Measurements from ENCODE around the gene DTX1. TPM values are rescaled to one million over a fixed set of nuclear protein-coding genes. Genes with fewer than 3 reads are reported as not detected.

DTX1 gene
- total and polyA plus RNA-seq, 2 donors (not counting 1 experiment from before 2014, with no cell fraction given), result 47.0 to 49.5 TPM

DNA sequence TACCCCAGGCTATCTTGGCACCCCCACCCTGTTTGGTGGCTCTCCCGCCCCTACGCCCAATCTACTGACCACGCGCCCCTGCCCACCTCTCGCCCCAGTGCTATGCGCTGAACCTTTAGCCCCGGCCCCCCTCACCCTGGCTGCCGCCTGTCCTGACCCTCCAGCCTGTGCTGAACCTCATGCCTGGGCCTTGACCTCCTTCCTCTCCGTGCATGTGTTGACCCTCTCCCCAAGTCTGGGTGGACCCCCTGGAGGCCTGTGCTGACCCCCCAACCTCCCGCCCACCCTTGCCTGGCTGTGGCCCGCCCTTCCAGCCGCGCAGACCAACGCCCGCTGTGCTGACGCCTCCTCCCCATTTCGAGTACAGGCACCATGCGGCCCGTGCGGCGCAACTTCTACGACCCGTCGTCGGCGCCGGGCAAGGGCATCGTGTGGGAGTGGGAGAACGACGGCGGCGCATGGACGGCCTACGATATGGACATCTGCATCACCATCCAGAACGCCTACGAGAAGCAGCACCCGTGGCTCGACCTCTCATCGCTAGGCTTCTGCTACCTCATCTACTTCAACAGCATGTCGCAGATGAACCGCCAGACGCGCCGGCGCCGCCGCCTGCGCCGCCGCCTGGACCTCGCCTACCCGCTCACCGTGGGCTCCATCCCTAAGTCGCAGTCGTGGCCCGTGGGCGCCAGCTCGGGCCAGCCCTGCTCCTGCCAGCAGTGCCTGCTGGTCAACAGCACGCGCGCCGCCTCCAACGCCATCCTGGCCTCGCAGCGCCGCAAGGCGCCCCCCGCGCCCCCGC, 20.7 kb downstream of the DTX1 start:
- WGBS (ENCODE audit: insufficient coverage), result 23% methylated on average over 70 of the region's 70 CpGs
- Histone ChIP-seq H3K4me3 (ENCODE audit: control extremely low read depth in 1 of 5, extremely low read depth in 1 of 5, insufficient read depth in 1 of 5, low read depth in 2 of 5, low read length in 4 of 5) (peak overlapping the region in 3 of 5 experiments; percentile 23 to 36 (median 28)), H3K27ac (ENCODE audit: low read length in 2 of 2) (peak overlapping the region; percentile 11 to 92), H2AFZ (ENCODE audit: insufficient read depth, low read depth, low read length, poor library complexity, severe bottlenecking) (peak overlapping the region; percentile 55), H3K9me3 (ENCODE audit: control extremely low read depth in 1 of 3, control insufficient read depth in 2 of 3, insufficient read depth in 1 of 3, low read length in 2 of 3) (no peaks in the 10 kb centered on the region), H3K9ac (ENCODE audit: low read length) (no peak overlapping the region), H3K4me2 (replicated peaks; ENCODE audit: low read depth, low read length, poor library complexity, severe bottlenecking) (peak overlapping the region; percentile 69), H3K4me1 (ENCODE audit: control insufficient read depth in 2 of 2, insufficient read depth in 2 of 2, low read length in 2 of 2) (peaks cover 95 to 96% of the 10 kb centered on the region in 2 donors), H3K27me3 (replicated peaks in 1 of 4; ENCODE audit: control extremely low read depth in 1 of 4, control insufficient read depth in 3 of 4, insufficient read depth in 4 of 4, low read length in 3 of 4) (no peaks in the 10 kb centered on the region), H3K79me2 (ENCODE audit: control insufficient read depth, insufficient read depth, low read length) (peaks cover 85% of the 10 kb centered on the region), H3K36me3 (replicated peaks in 1 of 2; ENCODE audit: control extremely low read depth in 1 of 2, control insufficient read depth in 1 of 2, extremely low read depth in 1 of 2, insufficient read depth in 2 of 2, low read length in 1 of 2) (peaks cover 0 to 13% of the 10 kb centered on the region in 2 experiments), H4K20me1 (ENCODE audit: control insufficient read depth, insufficient read depth, low read length, poor library complexity, severe bottlenecking) (no peaks in the 10 kb centered on the region)
- H3K9me3 Mint-ChIP-seq (ENCODE audit: insufficient read depth), result no peaks in the 10 kb centered on the region
- H3K27me3 Mint-ChIP-seq, result no peaks in the 10 kb centered on the region
- DNase-seq (peak; percentile 72), ATAC-seq (ENCODE audit: low read depth) (no peak)
- H3K27ac Mint-ChIP-seq, result peak overlapping the region; percentile 85
- TF ChIP-seq, protein P1, sequence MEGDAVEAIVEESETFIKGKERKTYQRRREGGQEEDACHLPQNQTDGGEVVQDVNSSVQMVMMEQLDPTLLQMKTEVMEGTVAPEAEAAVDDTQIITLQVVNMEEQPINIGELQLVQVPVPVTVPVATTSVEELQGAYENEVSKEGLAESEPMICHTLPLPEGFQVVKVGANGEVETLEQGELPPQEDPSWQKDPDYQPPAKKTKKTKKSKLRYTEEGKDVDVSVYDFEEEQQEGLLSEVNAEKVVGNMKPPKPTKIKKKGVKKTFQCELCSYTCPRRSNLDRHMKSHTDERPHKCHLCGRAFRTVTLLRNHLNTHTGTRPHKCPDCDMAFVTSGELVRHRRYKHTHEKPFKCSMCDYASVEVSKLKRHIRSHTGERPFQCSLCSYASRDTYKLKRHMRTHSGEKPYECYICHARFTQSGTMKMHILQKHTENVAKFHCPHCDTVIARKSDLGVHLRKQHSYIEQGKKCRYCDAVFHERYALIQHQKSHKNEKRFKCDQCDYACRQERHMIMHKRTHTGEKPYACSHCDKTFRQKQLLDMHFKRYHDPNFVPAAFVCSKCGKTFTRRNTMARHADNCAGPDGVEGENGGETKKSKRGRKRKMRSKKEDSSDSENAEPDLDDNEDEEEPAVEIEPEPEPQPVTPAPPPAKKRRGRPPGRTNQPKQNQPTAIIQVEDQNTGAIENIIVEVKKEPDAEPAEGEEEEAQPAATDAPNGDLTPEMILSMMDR (IDR thresholded peaks at IDR 0.05), result no peak
- no peak for TF ChIP-seq EZH2 (IDR thresholded peaks at IDR 0.05; ENCODE audit: borderline replicate concordance, insufficient read depth, low read depth, low read length, poor library complexity, severe bottlenecking)
- H3K4me1 Mint-ChIP-seq, result peaks cover 88% of the 10 kb centered on the region
- peak overlapping the region; percentile 76 for H3K4me3 Mint-ChIP-seq
- POLR2A ChIA-PET, result no interaction called here
- CTCF ChIA-PET, result no interaction called here
- intact Hi-C loops (cut with micrococcal nuclease), result loop anchor here (5.0 kb wide), 3 partner anchors 95 to 145 kb away; partner anchors contain the start of genes OAS2 and TPCN1

- H3K27ac Mint-ChIP-seq, result peak overlapping the region; percentile 76
- peak overlapping the region; percentile 55 for H2AFZ ChIP-seq (ENCODE audit: insufficient read depth, low read depth, low read length, poor library complexity, severe bottlenecking)
- POLR2A ChIA-PET, result no interaction called here
- no peak overlapping the region for H3K9ac ChIP-seq (ENCODE audit: low read length)
- H3K27me3 Mint-ChIP-seq, result no peaks in the 10 kb centered on the region
- H3K4me3 ChIP-seq (ENCODE audit: control extremely low read depth in 1 of 5, extremely low read depth in 1 of 5, insufficient read depth in 1 of 5, low read depth in 2 of 5, low read length in 4 of 5), result peak overlapping the region in 2 of 5 experiments; percentile 18 to 28
- H4K20me1 ChIP-seq (ENCODE audit: control insufficient read depth, insufficient read depth, low read length, poor library complexity, severe bottlenecking), result no peaks in the 10 kb centered on the region
- H3K9me3 ChIP-seq (ENCODE audit: control extremely low read depth in 1 of 3, control insufficient read depth in 2 of 3, insufficient read depth in 1 of 3, low read length in 2 of 3), result no peaks in the 10 kb centered on the region
- H3K4me1 ChIP-seq (ENCODE audit: control insufficient read depth in 2 of 2, insufficient read depth in 2 of 2, low read length in 2 of 2), result peaks cover 92 to 95% of the 10 kb centered on the region in 2 donors
- peak overlapping the region; percentile 69 for H3K4me2 ChIP-seq (replicated peaks; ENCODE audit: low read depth, low read length, poor library complexity, severe bottlenecking)
- TF ChIP-seq EZH2 (IDR thresholded peaks at IDR 0.05; ENCODE audit: borderline replicate concordance, insufficient read depth, low read depth, low read length, poor library complexity, severe bottlenecking), result no peak
- TF ChIP-seq, protein P1 (IDR thresholded peaks at IDR 0.05), result no peak
- intact Hi-C loops (cut with micrococcal nuclease), result loop anchor here (5.0 kb wide), 3 partner anchors 94 to 144 kb away; partner anchors contain the start of genes OAS2 and TPCN1
- H3K4me1 Mint-ChIP-seq, result peaks cover 84% of the 10 kb centered on the region
- H3K79me2 ChIP-seq (ENCODE audit: control insufficient read depth, insufficient read depth, low read length), result peaks cover 87% of the 10 kb centered on the region
- H3K27me3 ChIP-seq (replicated peaks in 1 of 4; ENCODE audit: control extremely low read depth in 1 of 4, control insufficient read depth in 3 of 4, insufficient read depth in 4 of 4, low read length in 3 of 4), result no peaks in the 10 kb centered on the region
- no peak for ATAC-seq (ENCODE audit: low read depth)
- WGBS (ENCODE audit: insufficient coverage), result 21% methylated on average over 34 of the region's 48 CpGs
- H3K9me3 Mint-ChIP-seq (ENCODE audit: insufficient read depth), result no peaks in the 10 kb centered on the region
- peaks cover 0 to 18% of the 10 kb centered on the region in 2 experiments for H3K36me3 ChIP-seq (replicated peaks in 1 of 2; ENCODE audit: control extremely low read depth in 1 of 2, control insufficient read depth in 1 of 2, extremely low read depth in 1 of 2, insufficient read depth in 2 of 2, low read length in 1 of 2)
- no peak for DNase-seq
- CTCF ChIA-PET, result interaction anchor here (5.3 kb wide), 1 partner anchor 28 kb away, joined by 33 read pairs; no protein-coding TSS in a partner anchor
- peak overlapping the region; percentile 74 for H3K4me3 Mint-ChIP-seq
- H3K27ac ChIP-seq (ENCODE audit: low read length in 2 of 2), result peak overlapping the region in 1 of 2 donors; percentile 92
Observed at GRCh38 chr12:113077859-113078255, 21.3 kb downstream of the DTX1 start.
